Osteoblast (primary cell): ENCODE data around the gene IQGAP3. TPM values are rescaled to one million over a fixed set of nuclear protein-coding genes. Genes with fewer than 3 reads are reported as not detected.
A peak's percentile ranks its signal among the peaks of the same experiment; 100 is the strongest.

ENCODE experiments used
- DNase-seq: peaks from one replicate; pipeline ENCODE4 v3.0.0; 2011; ENCODE audit warnings: low spot score, mixed read lengths; ENCODE audit not compliant: insufficient read length; ENCODE audit errors: missing footprints
- H2AFZ ChIP-seq: 2 replicates; pipeline ENCODE4 v1.6.0; 2011; ENCODE audit warnings: mild to moderate bottlenecking, low read length
- H3K27ac ChIP-seq: 2 replicates; pipeline ENCODE4 v1.5.1; 2011; ENCODE audit warnings: mild to moderate bottlenecking, low read depth, low read length, moderate library complexity
- H3K27me3 ChIP-seq: 2 replicates; pipeline ENCODE4 v1.6.0; 2012; ENCODE audit warnings: mild to moderate bottlenecking, control low read depth, inconsistent platforms, low read length, moderate library complexity; ENCODE audit not compliant: insufficient read depth
- H3K36me3 ChIP-seq: 2 replicates; pipeline ENCODE4 v1.5.1; 2011; ENCODE audit warnings: mild to moderate bottlenecking, low read length, control low read depth, moderate library complexity; ENCODE audit not compliant: insufficient read depth
- H3K4me1 ChIP-seq: 2 replicates; pipeline ENCODE4 v1.5.1; 2011; ENCODE audit warnings: mild to moderate bottlenecking, low read length, control low read depth, moderate library complexity; ENCODE audit not compliant: insufficient read depth
- H3K4me2 ChIP-seq: 2 replicates; pipeline ENCODE4 v1.6.0; 2011; ENCODE audit warnings: mild to moderate bottlenecking, low read length; ENCODE audit not compliant: insufficient read depth
- H3K4me3 ChIP-seq: fragments of 200-600 bp; sonication (generic); 3 replicates; pipeline ENCODE4 v1.5.1; 2012; ENCODE audit warnings: mild to moderate bottlenecking, low read length, inconsistent platforms; ENCODE audit not compliant: insufficient read depth
- H3K79me2 ChIP-seq: 2 replicates; pipeline ENCODE4 v1.6.0; 2012; ENCODE audit warnings: mild to moderate bottlenecking, low read length, control low read depth, inconsistent platforms; ENCODE audit not compliant: insufficient read depth
- H3K9me3 ChIP-seq: 2 replicates; pipeline ENCODE4 v1.5.1; 2011; ENCODE audit warnings: low read depth, low read length, control low read depth
- H4K20me1 ChIP-seq: 2 replicates; pipeline ENCODE4 v1.6.0; 2012; ENCODE audit warnings: mild to moderate bottlenecking, low read length, control low read depth; ENCODE audit not compliant: insufficient read depth
- CTCF ChIP-seq: IDR thresholded peaks from 2 replicates; pipeline ENCODE4 v1.5.1; 2011; ENCODE audit warnings: mild to moderate bottlenecking, low read depth, low read length, moderate library complexity; ENCODE audit errors: extremely low read depth
- total RNA-seq: library from RNA; depleted of rRNA; stranded (reverse); fragments of >200 nt; gene quantifications from 2 replicates; pipeline ENCODE4 v1.2.3, GENCODE V29; 2012

The IQGAP3 gene
- total RNA-seq, 1 donor, result 2.9 TPM

GRCh38 chr1:156495401-156496140 lies 76.8 kb downstream of the IQGAP3 start:
- peaks cover 65% of the 10 kb centered on the region for H3K4me1 ChIP-seq
- no peak for TF ChIP-seq CTCF
- H3K4me2 ChIP-seq, result peak overlapping the region; percentile 92
- peak overlapping the region; percentile 34 for H3K27ac ChIP-seq
- no peak overlapping the region for H2AFZ ChIP-seq
- H3K9me3 ChIP-seq, result no peaks in the 10 kb centered on the region
- H3K36me3 ChIP-seq, result peaks cover 6% of the 10 kb centered on the region
- H3K27me3 ChIP-seq, result no peaks in the 10 kb centered on the region
- H4K20me1 ChIP-seq, result peaks cover 91% of the 10 kb centered on the region
- peaks cover 100% of the 10 kb centered on the region for H3K79me2 ChIP-seq
- peak; percentile 87 for DNase-seq
- H3K4me3 ChIP-seq, result no peak overlapping the region

GRCh38 chr1:156494309-156494895 lies 78.0 kb downstream of the IQGAP3 start:
- Histone ChIP-seq H3K9me3 (no peaks in the 10 kb centered on the region), H3K4me1 (peaks cover 77% of the 10 kb centered on the region), H3K27ac (no peak overlapping the region), H4K20me1 (peaks cover 99% of the 10 kb centered on the region), H3K36me3 (peaks cover 6% of the 10 kb centered on the region), H3K4me3 (no peak overlapping the region), H3K4me2 (no peak overlapping the region), H3K79me2 (peaks cover 100% of the 10 kb centered on the region), H3K27me3 (no peaks in the 10 kb centered on the region), H2AFZ (no peak overlapping the region)
- DNase-seq, result peak; percentile 56
- TF ChIP-seq CTCF, result no peak

GRCh38 chr1:156493742-156494141 lies 78.6 kb downstream of the IQGAP3 start:
- Histone ChIP-seq H3K36me3 (peaks cover 6% of the 10 kb centered on the region), H3K4me3 (no peak overlapping the region), H2AFZ (no peak overlapping the region), H3K4me2 (peak overlapping the region; percentile 11), H4K20me1 (peaks cover 99% of the 10 kb centered on the region), H3K27me3 (no peaks in the 10 kb centered on the region), H3K4me1 (peaks cover 81% of the 10 kb centered on the region), H3K79me2 (peaks cover 100% of the 10 kb centered on the region), H3K9me3 (no peaks in the 10 kb centered on the region), H3K27ac (no peak overlapping the region)
- DNase-seq, result no peak
- no peak for TF ChIP-seq CTCF

GRCh38 chr1:156493154-156493631 lies 79.2 kb downstream of the IQGAP3 start:
- DNase-seq, result peak; percentile 71
- TF ChIP-seq CTCF, result no peak
- Histone ChIP-seq H3K27ac (peak overlapping the region; percentile 39), H3K4me1 (peaks cover 80% of the 10 kb centered on the region), H3K4me2 (peak overlapping the region; percentile 19), H3K9me3 (no peaks in the 10 kb centered on the region), H2AFZ (no peak overlapping the region), H3K4me3 (no peak overlapping the region), H4K20me1 (peaks cover 100% of the 10 kb centered on the region), H3K36me3 (peaks cover 6% of the 10 kb centered on the region), H3K79me2 (peaks cover 100% of the 10 kb centered on the region), H3K27me3 (no peaks in the 10 kb centered on the region)
